Activated T-cell treated with anti-CD3 and anti-CD28 coated beads, Interleukin-2, amount 50 U/mL, for 48 hours (primary cell): Measurements from ENCODE around the gene DAPK1.

Experiments
- DNase-seq, 2 experiments: peaks; one replicate each; pipeline ENCODE4 v3.0.0-alpha.2; 2020

The DAPK1 gene

DNA sequence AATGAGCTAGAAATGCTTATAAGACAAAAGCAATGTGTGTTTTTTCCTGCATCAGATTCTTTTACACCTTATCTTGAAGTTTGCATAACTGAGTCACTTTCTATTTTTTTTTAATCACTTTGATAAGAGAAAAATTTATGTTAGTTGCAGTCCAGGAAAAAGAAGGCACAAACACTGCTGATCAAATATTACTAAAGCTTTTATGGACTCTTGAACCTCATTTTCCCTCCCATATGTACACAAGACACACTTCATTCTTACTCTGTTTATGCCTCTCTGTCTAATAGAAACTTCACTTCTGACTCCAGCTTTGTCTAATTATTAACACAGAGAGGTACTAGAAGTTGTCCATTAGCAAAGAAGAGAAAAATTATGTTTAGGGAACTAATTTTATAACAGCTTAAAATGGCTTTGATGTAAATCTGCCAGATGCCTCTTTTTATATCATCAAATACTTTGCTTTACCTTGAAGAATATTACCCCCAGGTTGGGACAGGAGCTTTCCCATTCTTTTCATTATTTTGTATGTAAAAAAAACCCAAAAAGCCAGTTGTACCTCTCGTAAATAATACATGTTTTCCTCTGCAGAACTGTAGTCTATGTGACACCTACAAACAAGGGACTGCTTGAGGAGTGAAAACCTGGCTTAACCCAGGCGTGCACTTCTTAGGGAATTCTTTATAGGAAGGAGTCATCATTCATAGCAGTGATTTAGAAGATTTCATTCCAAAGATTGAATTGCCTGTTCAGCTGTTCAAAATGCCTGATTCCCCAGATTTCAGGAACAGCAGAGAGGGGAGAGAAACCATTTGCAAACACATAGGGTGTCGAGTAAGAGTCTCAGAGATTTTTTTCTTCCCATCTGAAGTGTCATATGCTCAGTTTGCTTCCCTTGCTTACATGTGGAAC is 72.6 kb downstream of the DAPK1 start:
- no peak for DNase-seq

DNA sequence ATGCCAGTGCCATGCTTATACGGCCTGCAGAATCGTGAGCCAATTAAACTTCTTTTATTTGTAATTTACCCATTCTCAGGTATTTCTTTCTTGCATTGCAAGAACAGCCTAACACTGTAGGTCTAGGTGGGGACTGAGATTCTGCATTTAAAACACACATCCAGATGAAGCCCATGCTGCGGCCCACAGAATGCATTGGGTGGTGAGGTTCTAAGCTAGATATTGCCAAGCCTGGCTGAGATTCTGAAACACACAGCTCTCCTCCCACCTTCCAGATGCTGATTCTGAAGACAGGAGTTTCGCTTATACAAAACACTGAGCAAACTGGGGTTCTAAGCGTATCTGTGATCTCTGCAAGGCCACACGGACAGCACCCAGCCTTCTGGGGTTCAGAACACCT is 75.1 kb downstream of the DAPK1 start:
- DNase-seq, result no peak

DNA sequence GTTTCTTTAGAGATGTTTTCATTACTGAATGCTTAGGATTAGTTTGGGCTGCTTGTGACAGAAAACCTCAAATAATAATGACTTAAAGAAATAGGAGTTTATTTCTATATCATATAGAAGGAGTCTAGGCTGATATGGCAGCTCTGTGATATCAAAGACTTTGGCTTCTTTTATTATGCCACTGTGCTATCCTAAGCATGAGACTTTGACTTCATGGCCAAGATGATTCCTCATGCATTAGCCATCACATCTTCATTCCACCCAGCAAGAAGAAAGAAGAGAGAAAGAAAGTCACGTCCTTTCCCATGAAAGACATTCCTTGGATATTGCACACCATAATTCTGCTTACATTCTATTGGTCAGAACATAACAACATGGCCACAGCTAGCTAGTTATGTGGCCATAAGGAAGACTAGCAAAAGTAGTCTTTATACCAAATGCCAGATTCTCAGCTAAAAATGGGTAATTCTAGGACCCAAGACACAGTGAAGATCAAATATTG is 76.2 kb downstream of the DAPK1 start:
- DNase-seq, result no peak

DNA sequence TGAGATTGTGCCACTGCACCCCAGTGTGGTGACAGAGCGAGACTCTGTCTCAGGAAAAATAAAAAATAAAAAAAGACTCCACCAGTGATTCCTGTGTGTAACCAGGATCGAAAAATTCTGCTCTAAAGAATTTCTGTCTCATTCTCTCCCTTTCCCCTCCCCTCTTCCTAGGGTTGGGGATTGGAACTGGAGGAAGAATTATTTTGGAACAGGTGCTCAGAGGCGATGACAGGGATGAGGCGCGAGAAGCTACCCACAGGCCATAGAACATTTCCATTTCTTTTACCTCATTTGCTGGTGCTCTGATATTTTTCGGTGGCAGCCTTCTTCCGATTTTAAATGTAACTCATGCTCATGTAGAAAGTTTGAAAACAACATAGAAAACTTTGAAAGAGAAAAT is 80.1 kb downstream of the DAPK1 start:
- DNase-seq, result no peak

DNA sequence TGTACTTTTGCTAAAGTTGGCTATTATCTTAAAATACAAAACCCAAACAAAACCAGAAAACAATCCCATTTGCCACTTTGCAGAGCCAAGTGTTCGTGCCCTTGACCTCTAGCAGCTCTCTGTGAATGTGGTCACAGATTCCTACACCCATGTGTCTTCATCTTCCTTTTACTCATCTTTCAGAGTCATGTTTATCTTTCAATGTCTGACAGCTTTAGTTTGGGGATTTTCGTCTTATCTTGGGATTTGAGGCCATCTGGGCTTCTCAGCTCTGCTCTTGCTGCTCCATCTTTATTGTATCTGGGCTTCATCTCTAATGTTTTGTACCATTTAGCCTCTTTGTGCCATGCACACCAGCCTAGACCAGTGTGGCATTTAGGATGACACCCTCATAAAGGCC is 81.0 kb downstream of the DAPK1 start:
- no peak for DNase-seq

DNA sequence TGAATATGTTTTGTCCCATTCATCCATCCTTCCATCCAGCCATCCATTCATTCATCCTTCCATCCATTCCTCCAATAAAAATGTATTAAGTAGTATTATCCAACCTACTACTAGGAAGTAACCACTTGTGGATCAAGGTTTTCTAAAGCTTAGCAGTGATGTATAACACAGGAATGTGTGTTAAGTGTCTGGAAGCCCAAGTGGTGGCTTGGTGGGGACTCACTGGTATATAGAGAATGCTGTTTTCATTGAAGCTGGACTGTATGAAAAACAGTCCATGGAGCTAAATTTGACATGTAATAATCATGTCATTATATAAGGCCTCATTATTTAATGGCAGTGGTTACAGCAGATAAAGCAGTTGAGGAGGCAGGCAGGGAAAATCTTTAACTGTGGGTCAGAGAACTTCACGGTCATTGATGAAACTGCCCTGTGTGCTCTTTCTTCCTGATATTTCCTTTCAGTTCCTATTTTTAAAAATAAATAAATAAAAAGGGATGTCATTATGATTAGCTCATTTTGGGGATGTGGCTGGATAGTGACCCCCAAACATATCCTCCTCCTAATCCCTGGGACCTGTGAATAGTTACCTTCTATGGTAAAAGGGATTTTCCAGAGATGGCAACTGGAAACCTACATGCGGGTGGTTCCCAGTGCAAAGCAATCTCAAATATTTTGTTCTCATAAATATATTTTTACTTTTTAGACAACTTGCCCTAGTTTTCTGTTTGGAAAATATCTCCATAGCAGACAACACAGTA is 82.3 kb downstream of the DAPK1 start:
- no peak for DNase-seq

DNA sequence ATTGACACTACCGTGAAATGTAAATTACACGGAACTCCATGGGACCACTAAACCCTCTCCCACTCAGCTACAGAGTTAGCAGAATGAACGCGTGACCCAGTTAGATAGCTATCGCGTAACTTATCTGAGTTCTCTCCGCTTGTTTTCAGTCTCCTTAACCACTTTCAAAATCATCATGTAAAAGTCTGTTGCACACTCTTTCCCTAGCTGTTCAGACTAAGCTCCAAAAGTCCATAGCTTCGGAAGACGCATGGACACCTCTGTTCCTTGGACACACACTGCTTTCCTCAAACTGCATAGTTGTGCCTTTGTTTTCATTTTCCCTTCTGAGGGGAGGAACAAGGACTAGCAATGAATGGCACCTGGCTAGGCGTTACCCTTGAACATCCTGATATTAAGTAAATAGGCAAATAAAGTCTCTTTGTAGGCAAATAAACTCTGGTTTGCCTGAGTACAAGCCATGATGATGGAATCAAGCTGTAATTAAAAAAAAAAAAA is 83.3 kb downstream of the DAPK1 start:
- DNase-seq, result no peak

DNA sequence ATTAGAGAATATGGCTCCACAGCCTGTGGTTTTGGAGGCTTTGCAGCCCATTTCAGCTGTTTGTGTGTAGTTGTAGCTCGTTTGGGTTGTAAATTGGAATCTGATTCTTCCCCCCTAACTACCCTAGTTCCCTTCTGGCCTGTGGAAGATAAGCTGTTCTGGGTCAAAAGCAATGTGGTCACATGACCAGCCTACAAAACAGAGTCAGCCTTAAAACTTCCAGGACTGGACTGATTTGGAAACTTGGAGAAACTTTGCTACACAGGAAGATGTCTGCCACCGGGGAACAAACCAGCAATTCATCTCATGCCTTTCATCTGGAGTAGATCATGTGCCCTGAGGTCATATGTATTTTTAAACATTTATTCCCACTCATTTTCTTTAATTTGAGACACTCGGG is 83.8 kb downstream of the DAPK1 start:
- no peak for DNase-seq

DNA sequence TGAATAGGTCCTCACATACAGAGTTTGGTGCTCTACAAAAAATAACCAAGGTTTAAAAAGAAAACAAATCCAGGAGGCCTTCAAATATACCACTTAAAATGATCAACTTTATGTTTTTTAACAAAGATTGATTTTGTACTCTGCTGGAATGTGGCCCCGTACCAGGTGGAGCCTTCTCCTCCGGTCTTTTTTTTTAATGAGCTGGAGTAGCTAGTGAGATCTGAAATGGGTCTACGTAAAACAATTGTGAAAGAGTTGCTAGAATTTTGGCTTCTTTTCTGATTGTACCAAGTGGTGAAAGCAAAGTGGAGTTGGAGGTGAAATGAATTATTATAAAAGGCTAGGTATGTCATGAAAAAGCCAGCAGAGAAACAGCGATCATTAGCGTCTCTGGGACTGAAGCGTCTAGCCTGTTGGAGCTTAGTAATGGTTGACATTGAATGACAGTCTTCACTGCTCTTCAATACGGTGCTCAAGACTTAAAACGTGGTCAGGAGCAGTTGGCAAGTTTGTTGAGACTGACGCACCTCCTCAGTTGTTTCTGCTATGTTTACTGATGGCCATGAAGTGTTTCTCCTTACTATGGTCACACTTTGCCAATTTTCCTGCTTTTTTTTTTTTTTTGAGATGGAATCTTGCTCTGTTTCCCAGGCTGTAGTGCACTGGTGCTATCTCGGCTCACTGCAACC is 84.4 kb downstream of the DAPK1 start:
- DNase-seq, result no peak

DNA sequence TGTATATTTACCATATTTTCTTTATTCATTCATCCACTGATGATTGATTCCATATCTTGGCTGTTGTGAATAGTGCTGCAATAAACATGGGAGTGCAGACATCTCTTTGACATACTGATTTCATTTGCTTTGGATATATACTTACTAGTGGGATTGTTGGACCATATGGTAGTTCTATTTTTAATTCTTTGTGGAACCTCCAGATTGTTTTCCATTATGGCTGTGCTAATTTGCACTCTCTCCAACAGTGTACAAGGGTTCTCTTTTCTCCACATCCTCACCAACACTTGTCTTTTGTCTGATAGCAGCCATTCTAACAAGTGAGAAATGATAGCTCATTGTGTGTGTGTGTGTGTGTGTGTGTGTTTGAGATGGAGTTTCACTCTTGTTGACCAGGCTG is 86.7 kb downstream of the DAPK1 start:
- no peak for DNase-seq

DNA sequence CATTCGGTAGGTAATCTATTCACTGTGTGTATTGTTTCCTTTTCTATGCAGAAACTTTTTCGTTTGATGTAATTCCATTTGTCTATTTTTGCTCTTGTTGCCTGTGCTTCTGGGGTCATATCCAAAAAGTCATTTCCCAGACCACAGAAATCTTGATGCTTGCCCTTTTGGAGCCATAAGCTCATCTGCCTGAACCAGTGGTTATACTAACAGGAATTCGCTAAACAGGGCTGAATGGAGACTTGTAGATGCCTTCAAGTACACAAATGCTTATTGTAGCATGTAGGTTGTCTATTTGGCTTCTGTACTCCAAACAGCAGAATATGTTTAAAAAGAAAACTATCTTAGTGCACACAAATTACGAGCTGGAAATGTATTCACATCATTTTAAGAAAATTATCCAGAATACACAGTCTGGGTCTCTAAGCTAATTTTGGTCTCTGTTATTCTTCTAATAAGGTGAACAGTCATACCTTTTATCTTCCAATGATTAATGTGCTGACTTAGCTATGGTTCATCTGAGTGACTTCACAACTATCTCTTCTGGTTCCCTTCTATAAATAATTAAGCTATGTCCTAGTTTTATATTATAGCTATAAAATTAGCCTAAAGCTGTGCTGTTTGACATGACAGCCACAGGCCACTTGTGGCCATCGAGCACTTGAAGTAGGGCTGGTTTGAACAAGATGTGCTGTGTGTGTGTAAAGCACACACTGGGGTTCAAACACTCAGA is 87.6 kb downstream of the DAPK1 start:
- DNase-seq, result no peak

DNA sequence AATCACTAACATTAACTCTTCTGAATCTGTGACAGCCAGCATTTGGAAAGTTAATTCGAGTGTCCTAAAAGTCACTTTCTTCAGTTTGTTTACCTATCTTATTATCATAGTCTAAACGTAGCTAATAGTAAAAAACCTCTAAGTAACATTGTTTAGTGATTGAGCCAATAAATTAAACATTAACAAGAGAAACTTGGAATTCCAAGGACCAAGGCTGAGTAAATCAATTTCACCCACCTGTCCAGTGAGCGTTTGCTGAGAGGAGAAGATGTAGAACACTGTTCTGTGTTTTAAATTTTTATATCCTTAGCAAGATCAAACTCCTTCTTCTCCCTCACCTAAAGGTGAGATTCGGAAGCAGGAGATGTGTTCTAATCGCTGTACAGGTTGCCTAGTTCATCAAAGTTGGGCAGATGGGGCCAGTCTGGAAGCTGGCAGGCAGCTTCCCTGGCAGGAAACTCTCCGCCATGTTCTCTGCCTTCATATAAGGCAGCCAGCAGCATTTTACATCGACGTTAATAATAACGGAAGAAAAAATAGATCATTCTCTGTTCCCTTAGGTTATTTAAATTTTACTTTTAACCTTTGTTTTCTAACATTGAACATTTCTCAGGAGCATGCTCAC is 89.2 kb downstream of the DAPK1 start:
- no peak for DNase-seq

DNA sequence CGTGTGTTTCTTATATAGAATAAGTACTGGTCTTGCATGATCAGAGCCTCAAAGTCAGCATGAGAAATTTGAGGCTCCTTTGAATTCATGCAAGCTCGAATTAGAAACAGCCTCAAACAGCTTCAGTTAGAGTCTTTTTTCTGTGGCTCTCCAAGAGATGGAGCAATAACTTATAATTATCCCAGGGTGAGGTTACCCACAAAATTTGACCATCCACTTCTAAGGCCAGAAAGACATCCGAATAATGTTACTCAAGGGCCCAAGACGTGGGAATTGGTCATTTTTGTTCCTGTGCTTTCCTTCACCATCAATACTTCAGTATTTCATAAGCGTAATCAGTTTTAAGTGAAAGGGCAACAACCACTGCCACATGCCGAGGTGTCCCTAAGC is 89.7 kb downstream of the DAPK1 start:
- no peak for DNase-seq

DNA sequence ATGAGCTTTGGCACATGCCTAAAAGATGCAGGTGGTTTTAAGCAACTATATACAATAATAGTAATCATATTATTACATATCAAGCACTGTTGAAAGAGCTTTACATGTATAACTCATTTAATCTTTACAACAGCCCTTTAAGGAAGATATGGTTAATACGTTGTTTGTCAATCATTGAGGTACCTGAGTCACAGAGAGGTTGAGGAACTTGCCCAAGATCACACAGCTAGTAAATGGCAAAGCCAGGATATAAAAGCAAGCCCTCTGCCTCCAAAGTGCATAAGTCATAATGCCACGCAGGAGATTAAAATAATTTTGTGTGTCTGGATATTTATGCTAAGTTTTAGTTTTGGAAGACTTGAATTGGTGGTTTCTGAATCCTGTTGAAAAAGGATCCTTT is 90.2 kb downstream of the DAPK1 start:
- DNase-seq, result no peak

DNA sequence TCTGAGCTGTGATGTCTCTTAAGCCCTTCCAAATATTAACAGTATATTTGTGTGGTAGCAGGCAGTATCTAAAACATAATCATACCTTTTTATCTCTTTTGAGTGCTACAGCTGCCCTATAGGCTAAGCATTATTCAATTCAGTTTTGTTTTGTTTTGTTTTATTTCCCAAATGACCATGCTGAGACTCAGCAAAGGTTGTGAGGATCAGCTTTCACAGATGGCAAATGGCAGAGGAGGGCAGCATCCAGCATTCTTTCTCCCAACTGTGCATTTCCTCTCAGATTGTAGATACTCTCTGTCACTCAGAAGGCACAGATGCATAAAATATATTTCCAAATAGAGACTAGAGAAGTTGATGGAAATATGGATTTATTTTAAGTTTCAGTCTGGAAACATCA is 90.7 kb downstream of the DAPK1 start:
- no peak for DNase-seq

DNA sequence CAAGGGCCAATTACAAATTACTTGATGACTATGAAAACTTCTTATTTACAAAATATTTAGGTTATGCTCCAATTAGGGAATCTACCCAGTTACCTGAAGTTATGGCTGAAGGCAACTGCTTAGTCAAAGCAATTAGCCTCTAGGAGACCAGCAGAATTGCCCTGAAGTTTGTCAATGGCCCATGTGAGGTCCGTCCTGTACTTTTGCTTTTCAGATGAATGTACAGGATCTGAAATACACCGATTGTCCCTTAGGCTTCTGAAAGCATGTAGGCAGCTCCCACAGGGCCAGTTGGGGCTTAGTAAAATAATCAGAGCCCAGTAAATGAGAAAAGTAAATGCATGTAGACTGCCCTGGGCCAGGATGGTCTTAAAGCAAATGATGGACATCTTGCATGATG is 93.3 kb downstream of the DAPK1 start:
- no peak for DNase-seq

DNA sequence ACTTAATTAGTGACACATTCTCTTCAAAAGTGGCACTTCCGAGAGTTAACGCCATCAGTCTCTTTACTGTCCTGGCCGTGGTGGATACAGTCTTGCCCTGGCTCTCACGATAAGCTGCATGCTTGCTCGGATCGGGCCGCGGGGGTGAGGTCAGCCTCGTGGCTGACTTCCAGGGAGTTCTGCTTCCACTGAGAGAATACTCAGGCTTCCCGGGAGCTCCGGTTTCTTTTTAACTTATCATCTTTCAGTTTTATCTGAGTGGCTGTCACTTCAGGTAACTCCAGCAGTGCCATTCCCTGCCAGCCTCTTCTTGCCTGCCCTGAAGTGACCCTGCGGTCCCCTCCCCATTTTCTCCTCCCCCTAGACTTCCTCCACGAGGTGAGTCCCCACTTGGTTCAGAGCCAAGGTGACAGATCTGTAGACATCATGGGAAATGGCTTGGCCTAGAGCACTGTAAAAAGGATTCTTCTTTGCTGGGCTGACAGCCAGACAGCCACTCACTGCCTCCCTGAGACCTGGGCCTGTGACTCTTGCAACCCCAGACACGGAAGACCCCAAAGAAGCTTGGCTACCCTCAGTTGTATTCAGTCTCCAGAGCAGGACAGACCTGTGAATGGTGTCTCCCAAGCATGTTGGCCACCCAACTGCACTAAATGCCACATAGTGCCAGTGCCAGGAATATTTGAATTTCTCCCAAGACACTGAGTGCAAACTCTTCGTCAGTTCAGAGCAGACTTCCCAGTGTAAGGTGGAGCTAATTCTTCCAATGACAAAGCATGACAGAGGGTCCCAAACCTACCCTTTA is 95.1 kb downstream of the DAPK1 start:
- DNase-seq, result no peak

DNA sequence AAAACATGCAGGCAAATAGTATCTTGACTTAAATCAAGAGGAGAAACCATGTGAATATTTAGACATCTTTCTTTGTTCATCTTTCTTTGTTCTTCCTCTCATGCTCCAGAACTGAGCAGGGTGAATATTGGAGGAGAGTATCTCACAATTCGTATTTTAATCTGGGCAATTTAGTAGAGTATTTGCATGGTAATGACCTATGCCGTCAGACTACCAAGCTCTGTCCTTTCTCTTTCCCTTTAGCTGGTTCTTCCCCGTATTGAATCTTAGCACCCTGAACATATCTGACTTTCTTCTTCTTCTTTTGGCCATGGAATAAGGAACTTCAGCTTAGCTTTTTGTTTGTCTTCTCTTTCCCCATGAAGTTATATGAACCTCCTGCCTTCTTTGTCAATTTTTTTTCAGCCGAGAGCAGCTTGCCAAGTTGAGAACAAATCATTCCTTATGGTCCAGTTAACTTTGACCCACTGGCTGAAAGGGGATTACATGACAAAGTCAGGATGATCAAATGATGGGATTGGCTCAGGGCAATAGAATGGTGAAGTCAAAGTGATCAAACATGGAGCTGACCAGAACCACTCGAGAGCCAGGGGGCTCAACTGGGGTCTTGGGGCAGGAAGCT is 95.8 kb downstream of the DAPK1 start:
- no peak for DNase-seq

DNA sequence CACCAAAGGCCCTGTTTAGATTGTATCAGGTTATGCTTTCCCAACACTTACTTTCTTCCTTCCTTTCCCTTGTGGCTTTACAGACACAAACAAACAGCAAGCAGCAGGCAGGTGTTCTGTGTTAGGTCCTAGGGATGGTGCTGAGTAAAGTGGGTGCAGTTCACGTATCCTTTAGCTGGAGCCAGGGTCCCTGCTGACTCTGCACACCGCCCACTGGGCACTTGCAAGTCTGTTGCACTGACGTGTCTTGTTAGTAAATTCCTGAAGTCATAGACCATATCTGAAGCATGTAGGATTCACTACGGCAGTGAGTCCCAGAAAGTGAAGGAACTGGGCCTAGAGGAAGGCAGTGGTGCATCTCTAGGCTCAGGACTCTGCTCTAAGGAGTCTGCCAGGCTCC is 96.5 kb downstream of the DAPK1 start:
- no peak for DNase-seq

DNA sequence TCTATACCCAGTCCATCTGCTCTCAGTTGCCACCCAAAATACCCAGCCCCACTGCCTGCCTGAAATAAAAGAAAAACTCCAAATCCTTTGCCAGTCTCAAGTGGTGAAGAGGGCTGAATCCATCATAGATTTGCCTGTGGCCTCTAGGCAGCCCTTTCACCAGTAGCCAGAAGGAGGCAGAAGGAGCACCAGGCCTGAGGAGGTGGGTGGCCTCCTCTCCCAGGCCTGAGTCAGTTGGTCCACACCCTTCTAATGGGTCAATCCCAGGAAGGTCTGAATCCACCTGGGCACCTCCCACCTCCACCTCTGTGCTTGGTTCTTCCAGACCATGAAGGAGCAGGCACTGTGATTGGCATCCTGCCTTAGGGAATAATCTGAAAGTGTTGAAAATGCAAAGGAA is 97.0 kb downstream of the DAPK1 start:
- DNase-seq, result no peak

DNA sequence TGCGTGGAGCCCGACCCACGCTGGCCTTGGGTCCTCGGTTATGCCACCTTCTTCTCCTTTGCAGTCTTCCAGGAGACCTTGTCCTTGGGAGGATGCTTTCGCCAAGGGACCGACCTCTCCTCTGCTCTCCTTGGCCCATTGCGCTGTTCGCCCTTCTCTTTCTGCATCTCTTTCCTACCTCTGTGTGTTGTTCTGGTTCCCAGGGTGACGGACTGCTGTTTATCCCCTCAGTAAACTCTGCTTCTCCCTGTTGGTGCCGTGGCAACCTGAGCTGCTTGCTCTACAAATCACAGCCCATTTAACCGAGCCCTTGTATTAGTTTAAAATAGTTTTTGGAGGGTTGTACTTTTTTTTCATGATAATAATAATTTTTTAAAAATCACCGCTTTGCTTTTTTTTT is 97.9 kb downstream of the DAPK1 start:
- DNase-seq, result no peak
